Activated CD4-positive, alpha-beta memory T cell treated with anti-CD3 and anti-CD28 coated beads for 36 hours (primary cell): ENCODE results near the gene ZBTB24. TPM values are rescaled to one million over a fixed set of nuclear protein-coding genes. Genes with fewer than 3 reads are reported as not detected.
A peak's percentile ranks its signal among the peaks of the same experiment; 100 is the strongest.

Source experiments
- CTCF ChIA-PET: fragments of 350-600 bp; sonication (Branson Sonifier 250); formaldehyde crosslinking; loops from one replicate; lab custom pipeline; 2021; ENCODE audit warnings: antibody characterized with exemption, inconsistent platforms; lab: Charles Lee
- POLR2A ChIA-PET: fragments of 350-600 bp; sonication (Branson Sonifier 250); formaldehyde crosslinking; loops from one replicate; lab custom pipeline; 2021; ENCODE audit warnings: antibody characterized with exemption; lab: Charles Lee
- DNase-seq: peaks from one replicate; pipeline ENCODE4 v3.0.0-alpha.2; 2020
- H3K27ac Mint-ChIP-seq: one replicate; pipeline ENCODE4 v1.8.0; 2021; ENCODE audit warnings: mixed read lengths
- H3K27me3 Mint-ChIP-seq: one replicate; pipeline ENCODE4 v1.8.0; 2021; ENCODE audit warnings: mixed read lengths
- H3K36me3 Mint-ChIP-seq: one replicate; pipeline ENCODE4 v1.8.0; 2021; ENCODE audit warnings: mixed read lengths
- H3K4me1 Mint-ChIP-seq: one replicate; pipeline ENCODE4 v1.8.0; 2021; ENCODE audit warnings: low read depth, mixed read lengths
- H3K4me3 Mint-ChIP-seq: one replicate; pipeline ENCODE4 v1.8.0; 2021; ENCODE audit warnings: mild to moderate bottlenecking, mixed read lengths
- H3K9me3 Mint-ChIP-seq: one replicate; pipeline ENCODE4 v1.8.0; 2021; ENCODE audit warnings: mixed read lengths
- intact Hi-C: fragments of 100-400 bp; cut with micrococcal nuclease; formaldehyde crosslinking; loops from one replicate; pipeline ENCODE4 v1.15.1; 2023
- total RNA-seq, 2 experiments: library from RNA; stranded (reverse); gene quantifications; one replicate each; pipeline ENCODE4 v1.2.3, GENCODE V29; 2021

ZBTB24 gene
- total RNA-seq, 2 experiments from 2014 or later: 10.9 to 11.8 TPM

DNA sequence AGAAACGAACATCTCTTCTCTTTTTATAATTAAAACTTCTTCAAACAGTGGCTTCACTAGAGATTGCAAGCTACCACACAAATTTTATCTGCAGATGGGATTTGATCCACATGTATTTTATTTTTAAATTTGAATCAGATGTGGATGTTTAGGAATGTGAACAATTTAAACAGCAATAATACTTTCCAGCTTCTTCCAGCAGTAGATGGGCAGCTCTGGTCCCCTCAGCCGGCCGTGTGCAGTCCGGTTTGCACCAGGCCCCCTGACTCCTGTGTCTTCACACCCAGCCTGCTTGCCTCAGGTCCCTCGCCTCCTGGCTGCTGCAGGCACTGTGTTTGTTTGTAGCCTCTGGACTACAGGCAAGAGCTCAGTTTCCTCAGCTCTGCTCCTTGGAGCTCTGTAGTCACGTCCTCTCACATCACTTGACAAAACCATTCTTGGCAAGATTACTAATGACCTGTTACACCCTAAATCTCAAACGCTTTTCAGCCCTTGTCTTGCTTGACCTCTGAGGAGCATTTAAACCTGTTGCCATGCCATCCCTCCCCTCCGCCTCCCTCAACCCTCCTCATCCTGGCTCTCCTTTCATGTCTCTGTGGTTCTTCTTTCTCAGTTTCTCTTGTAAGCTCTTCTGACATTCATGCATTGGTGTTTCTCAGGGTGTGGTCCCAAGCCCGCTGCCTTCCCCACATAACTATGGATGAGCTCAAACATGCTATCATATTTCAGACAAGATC is 13.2 kb upstream of the ZBTB24 start:
- Mint-ChIP-seq H3K27me3 (no peaks in the 10 kb centered on the region), H3K4me3 (no peak overlapping the region), H3K27ac (no peak overlapping the region), H3K4me1 (peaks cover 22% of the 10 kb centered on the region), H3K36me3 (no peaks in the 10 kb centered on the region), H3K9me3 (no peaks in the 10 kb centered on the region)
- ChIA-PET POLR2A (no interaction called here), CTCF (interaction anchor here (0.6 kb wide), 1 partner anchor 79 kb away, joined by 3 read pairs; no protein-coding TSS in a partner anchor)
- no peak for DNase-seq
- intact Hi-C loops: no loop called here

DNA sequence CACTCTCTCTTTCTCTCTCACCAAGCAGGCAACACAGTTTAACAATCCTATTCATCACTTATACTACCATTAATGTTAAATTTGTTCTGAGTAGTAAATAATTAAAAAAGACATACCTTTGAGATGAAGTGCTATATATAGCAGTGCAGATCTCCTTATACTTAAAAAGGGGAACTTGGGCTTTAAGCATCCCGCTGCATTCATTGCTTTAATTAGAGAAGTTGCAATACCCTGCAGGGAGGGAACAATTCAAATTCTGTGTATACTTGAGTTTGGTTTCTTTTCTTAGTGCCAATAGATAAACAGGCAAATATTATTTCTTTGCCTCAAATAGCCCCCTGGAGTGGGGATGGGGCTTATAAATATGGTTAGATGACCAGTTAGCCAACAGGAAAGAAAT is 10.8 kb upstream of the ZBTB24 start:
- no peaks in the 10 kb centered on the region for H3K27me3 Mint-ChIP-seq
- no peak overlapping the region for H3K27ac Mint-ChIP-seq
- H3K4me1 Mint-ChIP-seq: peaks cover 33% of the 10 kb centered on the region
- H3K9me3 Mint-ChIP-seq: no peaks in the 10 kb centered on the region
- H3K4me3 Mint-ChIP-seq: no peak overlapping the region
- intact Hi-C loops: no loop called here
- CTCF ChIA-PET: no interaction called here
- no peak for DNase-seq
- no peaks in the 10 kb centered on the region for H3K36me3 Mint-ChIP-seq
- POLR2A ChIA-PET: no interaction called here

DNA sequence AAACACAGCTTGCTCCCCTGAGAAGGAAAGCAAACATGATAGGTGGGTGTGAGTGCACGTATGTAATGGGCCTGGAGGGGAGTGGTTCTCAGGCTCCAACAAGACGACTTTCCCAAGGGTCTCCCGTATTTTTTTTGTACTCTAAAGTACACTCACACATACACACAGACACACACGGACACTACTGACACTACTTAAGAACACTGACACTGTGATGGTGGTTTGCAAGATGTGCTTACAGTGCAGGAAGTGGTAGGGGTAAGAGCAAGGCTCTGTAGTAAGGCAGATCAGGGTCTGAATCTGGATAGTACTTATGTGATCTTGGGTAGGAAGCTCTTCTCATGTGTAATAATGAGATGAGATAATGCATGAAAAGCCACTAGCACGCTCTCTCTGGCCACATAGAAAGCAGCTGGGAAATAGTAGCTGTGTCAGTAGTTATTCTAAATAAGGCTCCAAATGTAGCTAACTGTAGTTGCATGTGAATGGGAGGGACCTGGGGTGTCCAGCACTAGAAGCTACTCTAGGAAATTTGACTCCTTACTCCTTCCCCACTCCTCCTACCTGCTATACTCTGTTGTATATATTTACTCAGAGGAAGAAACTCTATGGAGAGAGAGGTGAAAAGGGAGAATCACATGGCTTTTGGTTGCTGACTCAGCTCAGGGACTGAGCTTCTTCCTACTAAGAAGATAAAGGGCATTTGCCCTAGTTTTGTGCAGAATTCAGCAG is 8.4 kb upstream of the ZBTB24 start:
- Mint-ChIP-seq H3K9me3 (no peaks in the 10 kb centered on the region), H3K4me1 (peaks cover 28% of the 10 kb centered on the region), H3K27me3 (no peaks in the 10 kb centered on the region), H3K27ac (peak overlapping the region; percentile 77), H3K36me3 (no peaks in the 10 kb centered on the region), H3K4me3 (peak overlapping the region; percentile 10)
- ChIA-PET POLR2A (interaction anchor here (1.2 to 1.8 kb wide), 4 partner anchors 9 to 118 kb away, joined by 5 to 7 read pairs (median 6); partner anchors contain the start of genes CD164, MICAL1 and ZBTB24), CTCF (interaction anchor here (1.1 to 1.5 kb wide), 2 partner anchors 9 to 548 kb away, joined by 3 read pairs; no protein-coding TSS in a partner anchor)
- peak; percentile 35 for DNase-seq
- intact Hi-C loops: no loop called here

DNA sequence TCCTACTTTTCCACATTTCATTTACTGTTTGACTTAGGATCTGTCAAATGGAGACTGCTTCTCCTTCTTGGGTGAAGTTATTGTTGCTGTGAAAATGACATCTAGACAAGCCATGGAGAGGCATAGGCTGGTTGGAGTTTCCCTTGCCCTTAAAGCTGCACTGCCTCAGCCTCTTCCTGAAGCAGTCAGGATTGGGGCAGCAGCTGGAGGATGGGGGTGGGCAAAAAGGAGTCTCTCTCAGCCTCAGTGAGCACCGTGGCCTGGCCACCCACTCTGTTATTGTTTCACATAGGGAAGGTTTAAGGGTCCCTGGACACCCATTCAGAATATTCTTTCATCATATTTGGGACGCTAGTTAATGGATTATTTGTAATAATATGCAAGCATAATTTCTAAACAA is 7.7 kb upstream of the ZBTB24 start:
- no peaks in the 10 kb centered on the region for H3K9me3 Mint-ChIP-seq
- intact Hi-C loops: no loop called here
- H3K36me3 Mint-ChIP-seq: no peaks in the 10 kb centered on the region
- no peaks in the 10 kb centered on the region for H3K27me3 Mint-ChIP-seq
- peak overlapping the region; percentile 77 for H3K27ac Mint-ChIP-seq
- H3K4me3 Mint-ChIP-seq: peak overlapping the region; percentile 5
- no peak for DNase-seq
- peaks cover 28% of the 10 kb centered on the region for H3K4me1 Mint-ChIP-seq
- ChIA-PET CTCF (interaction anchor here (1.1 to 1.5 kb wide), 2 partner anchors 9 to 549 kb away, joined by 3 read pairs; no protein-coding TSS in a partner anchor), POLR2A (interaction anchor here (1.7 to 1.8 kb wide), 2 partner anchors 8 to 117 kb away, joined by 6 to 7 read pairs; partner anchors contain the start of gene ZBTB24)

DNA sequence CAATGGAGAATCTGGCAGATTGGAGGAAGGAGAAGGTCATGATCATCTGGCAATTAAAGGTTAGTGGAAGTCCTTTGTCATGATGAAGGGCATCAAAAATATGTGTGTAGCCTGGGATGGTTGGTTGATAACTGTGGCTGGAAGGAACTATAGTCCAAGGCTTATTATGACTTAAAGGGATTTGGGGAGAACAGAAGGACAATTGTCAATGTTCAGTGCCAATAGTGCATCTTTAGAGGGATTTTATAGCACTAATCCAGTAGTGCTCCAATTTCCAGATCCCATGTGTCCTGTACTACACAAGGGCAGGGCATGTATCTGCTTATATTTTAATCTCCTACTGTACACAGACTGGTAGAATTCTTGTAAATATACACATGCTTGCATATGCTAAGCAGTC is 5.0 kb upstream of the ZBTB24 start:
- CTCF ChIA-PET: interaction anchor here (0.6 kb wide), 1 partner anchor 483 kb away, joined by 5 read pairs; no protein-coding TSS in a partner anchor
- intact Hi-C loops: loop anchor here (10.0 kb wide), 1 partner anchor 1533 kb away; the partner anchor contains the start of gene SEC63
- Mint-ChIP-seq H3K4me1 (peaks cover 31% of the 10 kb centered on the region), H3K27ac (no peak overlapping the region), H3K27me3 (no peaks in the 10 kb centered on the region), H3K9me3 (no peaks in the 10 kb centered on the region), H3K4me3 (no peak overlapping the region), H3K36me3 (no peaks in the 10 kb centered on the region)
- POLR2A ChIA-PET: no interaction called here
- no peak for DNase-seq

DNA sequence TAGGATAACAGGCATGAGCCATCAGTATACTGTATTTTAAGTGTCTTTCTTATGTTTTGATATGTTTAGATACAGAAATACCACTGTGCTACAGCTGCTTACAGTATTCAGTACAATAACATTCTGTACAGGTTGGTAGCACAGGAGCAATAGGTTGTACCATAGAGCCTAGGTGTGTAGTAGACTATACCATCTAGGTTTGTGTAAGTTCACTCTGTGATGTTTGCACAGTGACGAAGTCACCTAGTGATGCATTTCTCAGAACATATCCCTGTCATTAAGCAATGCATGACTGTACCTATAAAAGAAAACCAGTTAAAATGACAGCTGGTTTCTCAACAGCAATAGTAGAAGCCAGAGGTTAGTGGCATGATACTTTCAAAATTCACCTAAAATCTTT is 3.0 kb upstream of the ZBTB24 start:
- Mint-ChIP-seq H3K4me3 (no peak overlapping the region), H3K27ac (peak overlapping the region; percentile 35), H3K9me3 (no peaks in the 10 kb centered on the region), H3K36me3 (peaks cover 12% of the 10 kb centered on the region), H3K4me1 (peaks cover 33% of the 10 kb centered on the region), H3K27me3 (no peaks in the 10 kb centered on the region)
- ChIA-PET POLR2A (no interaction called here), CTCF (no interaction called here)
- no peak for DNase-seq
- intact Hi-C loops: loop anchor here (10.0 kb wide), 1 partner anchor 1531 kb away; the partner anchor contains the start of gene SEC63

DNA sequence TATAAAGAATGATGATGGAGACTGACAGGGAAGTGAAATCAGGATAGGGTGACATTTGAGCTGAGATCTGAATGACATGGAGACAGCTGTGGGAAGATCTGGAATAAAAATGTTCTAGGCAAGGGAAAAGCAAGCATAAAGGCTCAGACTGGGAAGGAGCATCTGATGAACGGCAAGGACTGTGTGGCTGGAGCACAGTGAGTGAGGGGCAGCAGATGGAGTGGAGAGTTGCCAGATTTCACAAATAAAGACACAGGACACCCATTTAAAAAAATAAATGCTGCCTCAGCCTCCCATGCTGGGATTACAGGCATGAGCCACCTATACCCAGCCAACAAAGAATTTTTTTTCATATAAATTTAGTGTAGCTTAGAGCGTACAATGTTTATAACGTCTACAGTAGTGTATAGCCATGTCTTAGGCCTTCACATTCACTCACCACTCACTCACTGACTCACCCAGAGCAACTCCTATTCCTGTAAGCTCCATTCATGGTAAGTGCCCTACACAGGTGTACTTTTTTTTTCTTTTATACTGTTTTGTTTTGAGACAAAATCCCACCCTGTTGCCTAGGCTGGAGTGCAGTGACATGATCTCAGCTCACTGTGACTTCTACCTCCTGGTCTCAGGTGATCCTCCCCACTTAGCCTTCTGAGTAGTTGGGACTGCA is 2.4 kb upstream of the ZBTB24 start:
- CTCF ChIA-PET: no interaction called here
- Mint-ChIP-seq H3K27ac (peak overlapping the region; percentile 35), H3K27me3 (no peaks in the 10 kb centered on the region)

DNA sequence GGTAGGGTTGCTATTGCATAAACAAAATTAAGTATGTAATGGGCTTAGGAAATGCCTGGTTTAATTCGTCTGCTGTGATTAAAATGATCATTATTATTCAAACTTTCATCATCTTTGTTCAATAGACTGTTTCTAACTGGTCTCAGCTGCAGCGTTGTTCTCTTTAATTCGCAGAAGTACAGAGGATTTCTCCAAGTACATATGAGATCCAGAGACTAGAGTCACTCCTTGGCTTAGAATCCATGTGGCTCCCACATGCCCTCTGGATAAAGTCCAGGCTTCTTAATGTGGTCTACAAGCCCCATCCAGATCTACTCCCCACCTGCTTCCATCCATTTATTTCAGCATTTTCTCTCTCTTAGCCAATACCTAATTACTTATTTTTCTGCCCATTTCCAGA is 1.1 kb upstream of the ZBTB24 start:
- H3K4me3 Mint-ChIP-seq: peak overlapping the region; percentile 65
- intact Hi-C loops: loop anchor here (5.0 to 10.0 kb wide), 4 partner anchors 33 to 1529 kb away; partner anchors contain the start of gene SEC63
- POLR2A ChIA-PET: no interaction called here
- no peaks in the 10 kb centered on the region for H3K9me3 Mint-ChIP-seq
- peaks cover 38% of the 10 kb centered on the region for H3K4me1 Mint-ChIP-seq
- no peak for DNase-seq
- peaks cover 23% of the 10 kb centered on the region for H3K36me3 Mint-ChIP-seq
- H3K27me3 Mint-ChIP-seq: no peaks in the 10 kb centered on the region
- H3K27ac Mint-ChIP-seq: no peak overlapping the region
- CTCF ChIA-PET: no interaction called here

More for the DNA sequence above, 2.4 kb upstream of the ZBTB24 start:
- intact Hi-C loops: loop anchor here (10.0 kb wide), 1 partner anchor 1531 kb away; the partner anchor contains the start of gene SEC63
- DNase-seq: no peak
- no peak overlapping the region for H3K4me3 Mint-ChIP-seq
- H3K9me3 Mint-ChIP-seq: no peaks in the 10 kb centered on the region
- peaks cover 34% of the 10 kb centered on the region for H3K4me1 Mint-ChIP-seq
- POLR2A ChIA-PET: no interaction called here
- H3K36me3 Mint-ChIP-seq: peaks cover 16% of the 10 kb centered on the region

DNA sequence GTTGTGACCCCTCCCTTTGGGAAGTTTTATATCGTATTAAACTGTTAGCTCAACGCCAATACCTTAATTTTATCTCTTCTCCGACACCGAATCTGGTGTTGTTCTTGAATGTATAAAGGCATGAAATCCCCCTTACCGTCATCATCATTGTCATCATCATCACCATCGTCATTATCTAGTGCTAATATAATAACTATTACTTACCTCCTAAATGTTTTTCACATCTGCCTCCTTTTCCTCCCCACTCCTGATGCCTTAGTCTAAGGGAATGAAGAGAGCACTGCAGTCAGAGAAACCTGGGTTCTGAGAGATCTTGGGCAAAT is 677 bp upstream of the ZBTB24 start:
- Mint-ChIP-seq H3K27me3 (no peaks in the 10 kb centered on the region), H3K4me3 (peak overlapping the region; percentile 65), H3K4me1 (peaks cover 42% of the 10 kb centered on the region), H3K9me3 (no peaks in the 10 kb centered on the region), H3K27ac (peak overlapping the region; percentile 44), H3K36me3 (peaks cover 27% of the 10 kb centered on the region)
- no peak for DNase-seq
- intact Hi-C loops: loop anchor here (1.0 to 10.0 kb wide), 10 partner anchors 8 to 1529 kb away; partner anchors contain the start of genes CDC40, CEP57L1, PPIL6 and SEC63
- CTCF ChIA-PET: interaction anchor here (1.8 kb wide), 1 partner anchor 556 kb away, joined by 5 read pairs; no protein-coding TSS in a partner anchor
- POLR2A ChIA-PET: no interaction called here

DNA sequence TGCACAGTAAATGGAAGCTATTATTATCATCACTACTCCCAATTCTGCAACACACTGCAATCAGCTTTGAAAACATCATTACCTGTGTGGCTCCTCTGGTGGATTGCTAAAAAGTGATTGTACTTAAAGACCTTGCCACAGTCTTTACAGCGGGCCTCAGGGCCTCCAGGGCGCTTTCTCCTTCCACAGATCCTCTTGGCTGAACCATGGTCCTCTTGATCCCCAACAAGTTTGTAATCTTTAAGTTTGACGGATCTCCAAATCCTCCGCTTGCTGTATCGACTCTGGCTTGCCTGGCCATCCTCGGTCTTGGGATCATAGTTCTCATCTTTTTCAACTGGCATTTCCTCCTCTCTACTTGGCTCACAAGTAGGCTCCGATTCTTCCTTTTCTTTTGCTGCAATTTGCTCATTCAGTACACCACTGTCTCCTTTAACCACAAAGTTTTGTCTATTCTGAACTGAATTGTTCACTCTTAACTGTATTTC is 2.0 kb downstream of the ZBTB24 start:
- no peaks in the 10 kb centered on the region for H3K9me3 Mint-ChIP-seq
- ChIA-PET CTCF (interaction anchor here (0.6 to 1.6 kb wide), 3 partner anchors 26 to 97 kb away, joined by 3 to 8 read pairs (median 3); partner anchors contain the start of genes MICAL1, PPIL6 and SMPD2), POLR2A (interaction anchor here (1.0 to 2.5 kb wide), 4 partner anchors 15 to 99 kb away, joined by 3 to 13 read pairs (median 4); partner anchors contain the start of gene MICAL1)
- no peaks in the 10 kb centered on the region for H3K27me3 Mint-ChIP-seq
- H3K4me1 Mint-ChIP-seq: peaks cover 66% of the 10 kb centered on the region
- peak overlapping the region; percentile 90 for H3K27ac Mint-ChIP-seq
- H3K36me3 Mint-ChIP-seq: peaks cover 45% of the 10 kb centered on the region
- DNase-seq: no peak
- intact Hi-C loops: loop anchor here (1.0 to 10.0 kb wide), 5 partner anchors 23 to 1526 kb away; partner anchors contain the start of gene SEC63
- peak overlapping the region; percentile 96 for H3K4me3 Mint-ChIP-seq
